ENCODE data around the gene SALL3.
A peak's percentile ranks its signal among the peaks of the same experiment; 100 is the strongest.
"Not testable (repeated sequence)": the region's sequence is repeated elsewhere in the genome, so short reads cannot be mapped to it uniquely, and the experiment has no call there.

The SALL3 gene

GRCh38 chr18:78979730-78980278, at the start of gene SALL3:
SALL3 (plus strand) TSS chr18:78979818; CDS start chr18:78980275, 457 bp downstream.
- DNase-seq = peak; percentile 59

GRCh38 chr18:78932281-78932680, 47.3 kb upstream of the SALL3 start:
- no peak for DNase-seq

GRCh38 chr18:78934003-78934402, 45.6 kb upstream of the SALL3 start:
- no peak for DNase-seq

GRCh38 chr18:78934551-78935225, 44.9 kb upstream of the SALL3 start:
- no peak for DNase-seq

- DNase-seq = no peak
These were observed 44.2 kb upstream of the SALL3 start for GRCh38 chr18:78935406-78935805.

- no peak for DNase-seq
These were observed 43.2 kb upstream of the SALL3 start for GRCh38 chr18:78936251-78937005.

- DNase-seq = no peak
These were observed 42.5 kb upstream of the SALL3 start for GRCh38 chr18:78937166-78937565.

- DNase-seq = no peak
These were observed 40.5 kb upstream of the SALL3 start for GRCh38 chr18:78939105-78939504.

GRCh38 chr18:78939734-78940494, 39.7 kb upstream of the SALL3 start:
- DNase-seq = no peak

- DNase-seq = not testable (repeated sequence)
These were observed 37.4 kb upstream of the SALL3 start for GRCh38 chr18:78942236-78942635.

- DNase-seq = no peak
These were observed 34.0 kb upstream of the SALL3 start for GRCh38 chr18:78945628-78946027.

- DNase-seq = no peak
These were observed 32.3 kb upstream of the SALL3 start for GRCh38 chr18:78947291-78947690.

- DNase-seq = no peak
These were observed 31.4 kb upstream of the SALL3 start for GRCh38 chr18:78948221-78948620.

- no peak for DNase-seq
These were observed 30.9 kb upstream of the SALL3 start for GRCh38 chr18:78948707-78949106.

GRCh38 chr18:78949216-78949615, 30.4 kb upstream of the SALL3 start:
- no peak for DNase-seq

GRCh38 chr18:78950386-78950785, 29.2 kb upstream of the SALL3 start:
- no peak for DNase-seq

- no peak for DNase-seq
These were observed 26.1 kb upstream of the SALL3 start for GRCh38 chr18:78953566-78953965.

GRCh38 chr18:78955051-78955450, 24.6 kb upstream of the SALL3 start:
- DNase-seq = no peak

GRCh38 chr18:78957140-78957539, 22.5 kb upstream of the SALL3 start:
- DNase-seq = no peak

GRCh38 chr18:78960709-78961108, 18.9 kb upstream of the SALL3 start:
- DNase-seq = no peak

GRCh38 chr18:78962098-78962497, 17.5 kb upstream of the SALL3 start:
- DNase-seq = no peak

- DNase-seq = not testable (repeated sequence)
These were observed 14.9 kb upstream of the SALL3 start for GRCh38 chr18:78964727-78965126.

GRCh38 chr18:78965260-78965659, 14.4 kb upstream of the SALL3 start:
- DNase-seq = no peak

Data from NCI-H748 treated with DMSO at 0.1 percent for 48 hours (cell line).